ENCODE data around the gene FAR2. TPM values are rescaled to one million over a fixed set of nuclear protein-coding genes. Genes with fewer than 3 reads are reported as not detected.

FAR2 gene
- total RNA-seq, 1 donor from 2014 or later: 15.9 TPM

DNA sequence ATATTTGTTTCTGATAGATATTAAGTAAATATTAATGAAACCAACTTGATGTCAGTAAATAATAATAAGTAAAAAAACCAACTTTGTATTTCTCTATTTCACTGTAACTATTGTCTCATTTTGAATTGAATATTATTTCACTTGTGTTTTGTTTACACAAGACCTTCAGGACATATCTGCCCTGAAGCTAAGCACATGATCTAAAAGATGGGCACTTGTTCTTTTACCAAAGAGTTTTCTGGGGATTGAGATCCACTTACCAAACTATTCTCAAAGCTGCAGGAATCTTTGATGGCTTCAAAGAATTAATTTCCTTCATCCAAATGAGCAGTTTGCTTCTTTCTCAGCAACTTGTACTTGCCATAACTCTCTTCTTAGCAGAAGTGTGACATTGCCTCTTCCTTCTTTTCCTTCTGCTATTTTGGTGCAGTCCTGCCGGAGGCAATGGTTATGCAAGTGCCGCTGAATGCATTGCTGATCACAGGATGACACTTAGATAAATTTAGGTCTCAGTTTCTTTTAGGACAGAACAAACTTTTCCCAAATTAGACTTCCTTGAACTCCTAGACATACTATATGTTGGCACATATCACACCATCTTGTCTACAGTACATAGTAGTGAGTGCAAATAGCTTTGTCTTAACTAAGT lies 9.2 kb downstream of the FAR2 start:
- Mint-ChIP-seq H3K36me3 (peaks cover 19% of the 10 kb centered on the region), H3K9me3 (no peaks in the 10 kb centered on the region), H3K4me3 (no peak overlapping the region), H3K27me3 (peaks cover 3% of the 10 kb centered on the region), H3K27ac (no peak overlapping the region), H3K4me1 (ENCODE audit: unreplicated experiment) (peaks cover 3% of the 10 kb centered on the region)
- DNase-seq (ENCODE audit: extremely low spot score, unreplicated experiment): no peak
- TF ChIP-seq, protein P1, sequence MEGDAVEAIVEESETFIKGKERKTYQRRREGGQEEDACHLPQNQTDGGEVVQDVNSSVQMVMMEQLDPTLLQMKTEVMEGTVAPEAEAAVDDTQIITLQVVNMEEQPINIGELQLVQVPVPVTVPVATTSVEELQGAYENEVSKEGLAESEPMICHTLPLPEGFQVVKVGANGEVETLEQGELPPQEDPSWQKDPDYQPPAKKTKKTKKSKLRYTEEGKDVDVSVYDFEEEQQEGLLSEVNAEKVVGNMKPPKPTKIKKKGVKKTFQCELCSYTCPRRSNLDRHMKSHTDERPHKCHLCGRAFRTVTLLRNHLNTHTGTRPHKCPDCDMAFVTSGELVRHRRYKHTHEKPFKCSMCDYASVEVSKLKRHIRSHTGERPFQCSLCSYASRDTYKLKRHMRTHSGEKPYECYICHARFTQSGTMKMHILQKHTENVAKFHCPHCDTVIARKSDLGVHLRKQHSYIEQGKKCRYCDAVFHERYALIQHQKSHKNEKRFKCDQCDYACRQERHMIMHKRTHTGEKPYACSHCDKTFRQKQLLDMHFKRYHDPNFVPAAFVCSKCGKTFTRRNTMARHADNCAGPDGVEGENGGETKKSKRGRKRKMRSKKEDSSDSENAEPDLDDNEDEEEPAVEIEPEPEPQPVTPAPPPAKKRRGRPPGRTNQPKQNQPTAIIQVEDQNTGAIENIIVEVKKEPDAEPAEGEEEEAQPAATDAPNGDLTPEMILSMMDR (conservative IDR thresholded peaks at IDR 0.05): no peak

DNA sequence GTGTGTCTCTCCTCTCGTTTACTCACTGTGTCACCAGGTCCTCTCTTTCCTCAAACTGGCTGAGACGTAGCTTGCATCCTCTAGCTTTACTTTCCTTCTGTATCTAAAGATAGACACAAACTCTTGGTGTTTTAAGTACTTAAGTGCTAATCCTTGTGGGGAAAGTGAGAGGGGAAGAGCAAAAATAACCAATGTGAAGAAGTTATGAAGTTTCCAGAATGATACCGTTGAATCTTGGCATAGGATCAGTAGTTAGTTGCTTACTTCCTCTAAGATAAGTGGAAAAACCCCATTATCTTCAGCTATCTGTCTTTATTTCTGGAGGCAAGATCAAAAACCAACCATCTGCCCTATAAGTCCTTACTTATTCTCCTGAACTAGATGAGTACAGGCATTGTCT lies 10.6 kb downstream of the FAR2 start:
- Mint-ChIP-seq H3K9me3 (no peaks in the 10 kb centered on the region), H3K27ac (no peak overlapping the region), H3K4me1 (ENCODE audit: unreplicated experiment) (no peaks in the 10 kb centered on the region), H3K36me3 (peaks cover 19% of the 10 kb centered on the region), H3K4me3 (no peak overlapping the region), H3K27me3 (peaks cover 3% of the 10 kb centered on the region)
- no peak for DNase-seq (ENCODE audit: extremely low spot score, unreplicated experiment)
- TF ChIP-seq, protein P1 (conservative IDR thresholded peaks at IDR 0.05): no peak

DNA sequence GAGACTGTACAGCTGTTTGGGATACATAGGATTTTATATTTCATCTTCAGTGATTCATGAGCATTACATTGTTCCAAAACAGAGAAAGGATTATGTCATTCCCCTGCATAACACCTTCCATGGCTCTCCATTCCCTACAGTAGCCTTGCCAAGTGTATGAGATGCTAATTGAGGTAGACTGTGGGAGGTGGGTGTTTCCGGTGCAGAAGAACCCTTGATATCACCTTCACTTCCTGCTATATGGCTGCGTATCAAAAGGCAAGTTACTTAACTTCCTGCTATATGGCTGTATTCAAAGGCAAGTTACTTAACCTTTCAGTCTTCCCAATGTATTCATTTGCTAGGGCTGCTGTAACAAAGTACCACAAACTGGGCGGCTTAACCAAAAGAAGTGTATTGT lies 11.2 kb downstream of the FAR2 start:
- Mint-ChIP-seq H3K4me3 (no peak overlapping the region), H3K27ac (no peak overlapping the region), H3K36me3 (peaks cover 19% of the 10 kb centered on the region), H3K9me3 (no peaks in the 10 kb centered on the region), H3K4me1 (ENCODE audit: unreplicated experiment) (no peaks in the 10 kb centered on the region), H3K27me3 (peaks cover 3% of the 10 kb centered on the region)
- DNase-seq (ENCODE audit: extremely low spot score, unreplicated experiment): no peak
- TF ChIP-seq, protein P1 (conservative IDR thresholded peaks at IDR 0.05): no peak

GRCh38 chr12:29163146-29163545 lies 14.1 kb downstream of the FAR2 start:
- Mint-ChIP-seq H3K9me3 (no peaks in the 10 kb centered on the region), H3K4me3 (no peak overlapping the region), H3K27me3 (peaks cover 3% of the 10 kb centered on the region), H3K36me3 (peaks cover 21% of the 10 kb centered on the region), H3K4me1 (ENCODE audit: unreplicated experiment) (no peaks in the 10 kb centered on the region), H3K27ac (no peak overlapping the region)
- DNase-seq (ENCODE audit: extremely low spot score, unreplicated experiment): no peak
- TF ChIP-seq, protein P1 (conservative IDR thresholded peaks at IDR 0.05): no peak

DNA sequence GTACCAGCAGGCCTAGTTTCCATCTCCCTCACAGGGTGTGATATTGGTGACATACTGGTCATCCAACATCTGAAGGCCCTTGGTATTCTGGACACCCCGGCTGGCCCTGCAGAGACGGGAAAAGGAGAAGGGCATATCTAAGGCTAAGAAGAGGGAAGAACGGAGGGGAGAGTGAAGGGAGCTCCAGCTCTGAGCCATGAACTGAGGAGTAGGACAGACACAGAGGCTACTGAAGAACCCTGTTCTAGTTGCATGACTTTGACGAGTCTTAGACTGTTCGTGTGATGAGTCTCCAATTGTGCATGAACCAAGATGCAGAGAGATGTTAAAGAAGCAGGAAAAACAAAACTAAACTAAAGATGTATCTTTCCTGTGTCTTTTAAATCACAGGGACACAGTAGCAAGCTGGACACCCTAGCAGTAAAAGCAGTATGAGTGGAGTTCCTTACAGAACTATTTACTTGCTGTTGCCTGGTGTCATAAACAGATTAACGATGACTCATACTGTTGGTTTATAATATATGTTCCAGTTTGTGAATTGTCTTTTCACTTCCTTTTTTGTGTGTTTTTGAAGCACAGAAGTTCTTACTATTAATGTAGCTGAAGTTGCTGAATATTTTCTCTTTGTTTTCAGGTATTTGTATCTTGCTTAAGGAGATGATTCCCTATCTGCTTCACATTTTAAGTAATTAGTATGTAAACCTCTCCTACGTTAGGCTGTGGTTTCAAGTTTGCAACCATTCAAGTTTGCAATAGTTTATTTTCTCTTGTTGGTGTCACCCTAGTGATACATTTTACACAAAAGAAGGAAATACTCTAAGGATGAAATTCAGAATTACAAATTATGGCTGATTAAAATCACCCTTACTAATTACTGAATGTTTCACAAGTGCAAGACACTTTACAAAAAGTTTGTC lies 15.7 kb downstream of the FAR2 start:
- no peak overlapping the region for H3K4me3 Mint-ChIP-seq
- peaks cover 3% of the 10 kb centered on the region for H3K27me3 Mint-ChIP-seq
- H3K9me3 Mint-ChIP-seq: no peaks in the 10 kb centered on the region
- DNase-seq (ENCODE audit: extremely low spot score, unreplicated experiment): no peak
- peak overlapping the region; percentile 66 for H3K27ac Mint-ChIP-seq
- peaks cover 24% of the 10 kb centered on the region for H3K36me3 Mint-ChIP-seq
- TF ChIP-seq, protein P1 (conservative IDR thresholded peaks at IDR 0.05): no peak
- no peaks in the 10 kb centered on the region for H3K4me1 Mint-ChIP-seq (ENCODE audit: unreplicated experiment)

Data from type B pancreatic cell (in vitro differentiated cells).